ENCODE measurements around the gene PROC.

DNA sequence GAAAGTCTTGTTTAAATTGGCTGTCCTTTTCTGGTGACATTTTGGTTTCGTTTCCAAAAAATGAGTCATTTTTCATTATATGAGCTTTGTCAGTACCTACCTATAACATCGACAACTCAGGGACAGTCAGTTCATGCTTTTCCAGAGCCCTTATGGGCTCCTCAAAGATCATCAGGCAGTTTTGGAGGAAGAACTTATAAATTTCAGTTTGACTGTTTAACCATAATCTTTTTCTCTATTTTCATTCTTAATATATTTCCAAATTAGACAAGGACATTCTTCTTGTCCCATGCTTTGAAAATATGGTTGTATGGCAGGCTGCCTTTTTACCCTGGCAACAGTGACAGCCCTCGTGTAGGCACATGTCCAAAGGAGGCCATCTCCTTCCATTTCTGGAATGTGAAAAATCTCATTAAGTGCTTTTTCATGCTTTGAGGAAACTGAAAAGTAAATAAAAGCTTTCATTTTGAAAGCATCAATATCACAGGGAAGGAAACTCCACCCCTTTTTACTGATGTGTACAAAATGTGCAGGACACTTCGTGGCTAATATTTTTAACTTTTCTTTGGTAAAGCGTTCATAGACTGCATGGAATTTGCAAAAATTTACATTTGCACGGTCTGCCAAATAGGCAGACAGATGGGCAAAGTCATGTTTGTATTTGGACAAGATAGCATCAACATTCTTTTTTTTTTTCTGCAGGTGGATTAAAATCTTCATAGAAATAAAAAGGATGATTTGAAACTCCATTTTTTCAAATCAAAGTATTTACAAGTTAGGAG, 7.2 kb upstream of the PROC start:
- TF ChIP-seq, protein P1, sequence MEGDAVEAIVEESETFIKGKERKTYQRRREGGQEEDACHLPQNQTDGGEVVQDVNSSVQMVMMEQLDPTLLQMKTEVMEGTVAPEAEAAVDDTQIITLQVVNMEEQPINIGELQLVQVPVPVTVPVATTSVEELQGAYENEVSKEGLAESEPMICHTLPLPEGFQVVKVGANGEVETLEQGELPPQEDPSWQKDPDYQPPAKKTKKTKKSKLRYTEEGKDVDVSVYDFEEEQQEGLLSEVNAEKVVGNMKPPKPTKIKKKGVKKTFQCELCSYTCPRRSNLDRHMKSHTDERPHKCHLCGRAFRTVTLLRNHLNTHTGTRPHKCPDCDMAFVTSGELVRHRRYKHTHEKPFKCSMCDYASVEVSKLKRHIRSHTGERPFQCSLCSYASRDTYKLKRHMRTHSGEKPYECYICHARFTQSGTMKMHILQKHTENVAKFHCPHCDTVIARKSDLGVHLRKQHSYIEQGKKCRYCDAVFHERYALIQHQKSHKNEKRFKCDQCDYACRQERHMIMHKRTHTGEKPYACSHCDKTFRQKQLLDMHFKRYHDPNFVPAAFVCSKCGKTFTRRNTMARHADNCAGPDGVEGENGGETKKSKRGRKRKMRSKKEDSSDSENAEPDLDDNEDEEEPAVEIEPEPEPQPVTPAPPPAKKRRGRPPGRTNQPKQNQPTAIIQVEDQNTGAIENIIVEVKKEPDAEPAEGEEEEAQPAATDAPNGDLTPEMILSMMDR (IDR thresholded peaks at IDR 0.05) = no peak
- TF ChIP-seq EP300 (IDR thresholded peaks at IDR 0.05) = no peak

Measured in ovary (tissue), 3 donors.